A673 (cell line): ENCODE data around the gene ALDH8A1. TPM values are rescaled to one million over a fixed set of nuclear protein-coding genes. Genes with fewer than 3 reads are reported as not detected.
A peak's percentile ranks its signal among the peaks of the same experiment; 100 is the strongest.
"Not testable (repeated sequence)": the region's sequence is repeated elsewhere in the genome, so short reads cannot be mapped to it uniquely, and the experiment has no call there.

Source experiments
- BruUV-seq: library from RNA; stranded (reverse); fragments of 400-500 nt; replicated peaks from 2 replicates; lab custom pipeline; 2021; lab: Mats Ljungman, UMichigan
- CTCF ChIA-PET: fragments of 300-600 bp; sonication (Branson Sonifier 250); formaldehyde crosslinking; loops from one replicate; lab custom pipeline; 2022; ENCODE audit warnings: antibody characterized with exemption; lab: Charles Lee
- POLR2A ChIA-PET: fragments of 300-600 bp; sonication (Branson Sonifier 250); formaldehyde crosslinking; loops from one replicate; lab custom pipeline; 2022; ENCODE audit warnings: antibody characterized with exemption; ENCODE audit not compliant: low non-redundant PET; lab: Charles Lee
- DNase-seq: peaks from one replicate; pipeline ENCODE4 v3.0.0-alpha.2; 2015; ENCODE audit warnings: low spot score
- H3K27ac ChIP-seq: fragments of 200-600 bp; sonication (generic); 2 replicates; pipeline ENCODE4 v1.5.1; 2016; ENCODE audit warnings: mixed run types, low read depth, mild to moderate bottlenecking, mixed read lengths, antibody characterized with exemption, low read length; ENCODE audit not compliant: poor library complexity, severe bottlenecking
- H3K27me3 ChIP-seq: fragments of 200-600 bp; sonication (generic); replicated peaks from 2 replicates; pipeline ENCODE4 v1.6.1; 2017; ENCODE audit warnings: mixed run types, low read depth, mild to moderate bottlenecking, mixed read lengths, antibody characterized with exemption, low read length; ENCODE audit not compliant: insufficient read depth, poor library complexity
- H3K36me3 ChIP-seq: fragments of 200-600 bp; sonication (generic); 2 replicates; pipeline ENCODE4 v1.6.1; 2016; ENCODE audit warnings: mixed run types, mild to moderate bottlenecking, mixed read lengths, antibody characterized with exemption, low read length; ENCODE audit not compliant: insufficient read depth, poor library complexity, severe bottlenecking
- H3K4me1 ChIP-seq: fragments of 200-600 bp; sonication (generic); 2 replicates; pipeline ENCODE4 v1.6.1; 2017; ENCODE audit warnings: mixed run types, mild to moderate bottlenecking, mixed read lengths, antibody characterized with exemption, low read length; ENCODE audit not compliant: insufficient read depth, poor library complexity, severe bottlenecking
- H3K4me3 ChIP-seq: fragments of 200-600 bp; sonication (generic); 2 replicates; pipeline ENCODE4 v1.5.1; 2016; ENCODE audit warnings: low read depth, mixed run types, mild to moderate bottlenecking, mixed read lengths, low read length; ENCODE audit not compliant: poor library complexity, severe bottlenecking
- H3K9me3 ChIP-seq: fragments of 200-600 bp; sonication (generic); 2 replicates; pipeline ENCODE4 v1.6.1; 2016; ENCODE audit warnings: mixed run types, low read depth, mild to moderate bottlenecking, mixed read lengths, antibody characterized with exemption, low read length; ENCODE audit not compliant: poor library complexity, severe bottlenecking
- EZH2 ChIP-seq: fragments of 200-600 bp; sonication (generic); IDR thresholded peaks from 2 replicates; pipeline ENCODE4 v1.6.1; 2017; ENCODE audit warnings: borderline replicate concordance, low read depth, mild to moderate bottlenecking, mixed read lengths, antibody characterized with exemption, low read length; ENCODE audit not compliant: poor library complexity, severe bottlenecking
- intact Hi-C: fragments of 100-400 bp; cut with micrococcal nuclease; formaldehyde crosslinking; loops from one replicate; pipeline ENCODE4 v1.10.0; 2022; ENCODE audit not compliant: unreplicated experiment
- total RNA-seq: library from RNA; stranded (reverse); gene quantifications from 2 replicates; pipeline ENCODE4 v1.2.3, GENCODE V29; 2021
- TF ChIP-seq, protein P1 (sequence below): fragments of 300-800, 200-600 bp; sonication (generic); conservative IDR thresholded peaks from 2 replicates; pipeline ENCODE4 v1.5.1; 2017; ENCODE audit warnings: low read depth, mild to moderate bottlenecking, antibody characterized with exemption, low read length, moderate library complexity, mixed read lengths

ALDH8A1 gene
- total RNA-seq, 1 experiment from 2014 or later, result 0.45 TPM

- Histone ChIP-seq H3K27me3 (no peaks in the 10 kb centered on the region), H3K4me1 (no peaks in the 10 kb centered on the region), H3K36me3 (no peaks in the 10 kb centered on the region), H3K4me3 (no peak overlapping the region), H3K9me3 (no peaks in the 10 kb centered on the region), H3K27ac (no peak overlapping the region)
- intact Hi-C loops, result no loop called here
- no TSS peak for BruUV-seq
- DNase-seq, result no peak
- CTCF ChIA-PET, result no interaction called here
- TF ChIP-seq, protein P1, sequence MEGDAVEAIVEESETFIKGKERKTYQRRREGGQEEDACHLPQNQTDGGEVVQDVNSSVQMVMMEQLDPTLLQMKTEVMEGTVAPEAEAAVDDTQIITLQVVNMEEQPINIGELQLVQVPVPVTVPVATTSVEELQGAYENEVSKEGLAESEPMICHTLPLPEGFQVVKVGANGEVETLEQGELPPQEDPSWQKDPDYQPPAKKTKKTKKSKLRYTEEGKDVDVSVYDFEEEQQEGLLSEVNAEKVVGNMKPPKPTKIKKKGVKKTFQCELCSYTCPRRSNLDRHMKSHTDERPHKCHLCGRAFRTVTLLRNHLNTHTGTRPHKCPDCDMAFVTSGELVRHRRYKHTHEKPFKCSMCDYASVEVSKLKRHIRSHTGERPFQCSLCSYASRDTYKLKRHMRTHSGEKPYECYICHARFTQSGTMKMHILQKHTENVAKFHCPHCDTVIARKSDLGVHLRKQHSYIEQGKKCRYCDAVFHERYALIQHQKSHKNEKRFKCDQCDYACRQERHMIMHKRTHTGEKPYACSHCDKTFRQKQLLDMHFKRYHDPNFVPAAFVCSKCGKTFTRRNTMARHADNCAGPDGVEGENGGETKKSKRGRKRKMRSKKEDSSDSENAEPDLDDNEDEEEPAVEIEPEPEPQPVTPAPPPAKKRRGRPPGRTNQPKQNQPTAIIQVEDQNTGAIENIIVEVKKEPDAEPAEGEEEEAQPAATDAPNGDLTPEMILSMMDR, result no peak
- TF ChIP-seq EZH2, result no peak
- POLR2A ChIA-PET, result no interaction called here
Measured at GRCh38 chr6:134910593-134910935, 39.3 kb downstream of the ALDH8A1 start.

DNA sequence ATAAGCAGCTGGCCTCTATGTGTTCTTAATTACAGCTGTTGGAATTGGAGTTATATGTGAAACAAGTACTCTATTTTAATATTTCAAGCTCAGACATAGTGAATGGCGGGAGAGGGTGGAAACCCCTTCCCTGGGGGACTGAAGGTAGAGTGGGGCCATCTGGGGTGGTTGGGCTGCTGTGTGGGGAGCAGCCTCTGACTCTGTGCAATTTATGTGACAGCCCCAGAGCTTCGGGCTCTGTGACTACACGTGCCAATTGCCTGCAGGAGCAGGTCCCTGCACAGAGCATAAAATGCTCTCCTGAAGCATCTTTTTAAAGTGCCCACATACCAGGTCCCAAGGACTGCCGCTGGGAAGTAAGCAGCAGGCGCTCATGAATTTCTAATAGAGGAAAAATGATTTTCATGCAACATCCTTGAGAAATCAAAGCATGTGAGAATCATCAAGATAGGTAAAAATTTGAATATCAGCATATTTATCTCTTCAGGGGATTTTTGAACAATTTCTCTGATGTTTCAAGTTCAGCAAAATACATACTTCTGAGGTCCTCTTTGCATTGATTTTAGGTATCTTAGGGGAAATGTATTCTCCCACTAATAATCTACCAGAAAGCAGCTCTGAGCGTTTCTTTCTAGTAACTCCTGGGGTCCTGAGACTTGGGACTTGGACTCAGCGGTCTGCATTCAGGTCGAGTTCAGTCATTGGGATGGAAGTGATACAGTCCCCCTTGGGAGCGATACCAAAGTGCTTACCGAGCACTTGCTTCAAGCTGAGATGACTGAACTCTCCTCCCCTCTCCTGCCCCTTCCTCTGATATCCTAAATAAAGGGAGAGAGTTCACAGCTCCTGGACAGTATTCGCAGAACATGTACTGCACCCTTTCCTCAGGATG is 40.0 kb downstream of the ALDH8A1 start:
- POLR2A ChIA-PET, result no interaction called here
- TF ChIP-seq EZH2, result no peak
- TF ChIP-seq, protein P1, result no peak
- H3K4me1 ChIP-seq, result no peaks in the 10 kb centered on the region
- H3K27ac ChIP-seq, result no peak overlapping the region
- H3K36me3 ChIP-seq, result no peaks in the 10 kb centered on the region
- CTCF ChIA-PET, result no interaction called here
- intact Hi-C loops, result no loop called here
- DNase-seq, result no peak
- no peak overlapping the region for H3K4me3 ChIP-seq
- H3K27me3 ChIP-seq, result no peaks in the 10 kb centered on the region
- no TSS peak for BruUV-seq
- H3K9me3 ChIP-seq, result no peaks in the 10 kb centered on the region

- TF ChIP-seq, protein P1, result no peak
- no peak for TF ChIP-seq EZH2
- H3K36me3 ChIP-seq, result no peaks in the 10 kb centered on the region
- CTCF ChIA-PET, result interaction anchor here (0.6 kb wide), 1 partner anchor 746 kb away, joined by 3 read pairs; no protein-coding TSS in a partner anchor
- H3K27me3 ChIP-seq, result no peaks in the 10 kb centered on the region
- no TSS peak for BruUV-seq
- H3K4me1 ChIP-seq, result no peaks in the 10 kb centered on the region
- peak; percentile 26 for DNase-seq
- H3K4me3 ChIP-seq, result no peak overlapping the region
- intact Hi-C loops, result no loop called here
- no peak overlapping the region for H3K27ac ChIP-seq
- POLR2A ChIA-PET, result no interaction called here
- H3K9me3 ChIP-seq, result no peaks in the 10 kb centered on the region
Measured at GRCh38 chr6:134908906-134909516, 40.9 kb downstream of the ALDH8A1 start.

- DNase-seq, H3K36me3 ChIP-seq, POLR2A ChIA-PET, BruUV-seq, H3K9me3 ChIP-seq, H3K4me1 ChIP-seq, H3K27me3 ChIP-seq, H3K27ac ChIP-seq, CTCF ChIA-PET, H3K4me3 ChIP-seq, intact Hi-C loops: not testable (repeated sequence)
Measured at GRCh38 chr6:134904731-134905130, 45.2 kb downstream of the ALDH8A1 start.
